ENCODE measurements around the gene TNFSF10. TPM values are rescaled to one million over a fixed set of nuclear protein-coding genes. Genes with fewer than 3 reads are reported as not detected.

Gene TNFSF10
- polyA plus RNA-seq, 1 donor from 2014 or later = 33.5 TPM

DNA sequence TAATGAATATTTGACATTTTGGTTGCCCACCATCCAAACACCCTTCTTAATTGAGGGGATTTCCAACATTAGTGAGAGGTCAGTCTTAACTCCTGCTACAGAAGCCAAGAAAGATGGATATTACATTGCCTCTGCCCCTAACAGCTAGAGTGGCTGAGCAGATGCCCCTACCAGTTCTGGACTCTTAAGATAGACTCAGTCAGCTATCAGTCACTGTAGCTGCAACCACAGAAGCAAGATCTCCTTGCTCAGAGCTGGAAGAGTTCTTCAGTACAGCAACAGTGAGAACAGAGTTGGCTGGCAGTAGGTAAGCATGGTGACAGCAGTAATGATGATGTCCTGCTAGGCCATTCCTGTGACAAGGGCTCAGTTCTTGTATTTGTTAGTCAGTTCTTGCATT, 29.4 kb upstream of the TNFSF10 start:
- Mint-ChIP-seq H3K27me3 (no peaks in the 10 kb centered on the region), H3K27ac (no peak overlapping the region), H3K9me3 (no peaks in the 10 kb centered on the region), H3K4me1 (no peaks in the 10 kb centered on the region), H3K36me3 (no peaks in the 10 kb centered on the region), H3K4me3 (no peak overlapping the region)

DNA sequence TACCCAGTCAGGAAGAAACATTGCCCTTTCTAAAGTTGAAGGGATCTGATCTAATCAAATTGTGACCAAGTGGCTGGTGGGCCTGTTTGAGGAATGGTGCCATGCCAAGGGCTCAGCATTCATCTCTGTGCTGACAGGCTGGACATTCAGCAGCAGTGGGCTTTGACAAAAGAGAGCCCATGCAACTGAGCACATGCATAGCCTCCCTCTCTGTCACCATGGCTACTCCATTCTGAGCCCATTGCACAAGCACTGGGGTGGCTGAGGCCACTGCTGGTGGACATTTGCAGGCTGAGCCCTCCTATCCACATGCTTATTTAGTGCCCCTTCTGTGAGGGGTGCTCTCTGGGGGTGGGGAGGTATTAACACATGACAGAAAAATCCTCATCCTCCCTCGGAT, 28.6 kb upstream of the TNFSF10 start:
- Mint-ChIP-seq H3K4me1 (peaks cover 3 to 4% (median 3%) of the 10 kb centered on the region in 3 donors), H3K4me3 (no peak overlapping the region), H3K36me3 (no peaks in the 10 kb centered on the region), H3K27ac (peak overlapping the region in 1 of 3 donors; percentile 7), H3K9me3 (no peaks in the 10 kb centered on the region), H3K27me3 (no peaks in the 10 kb centered on the region)

DNA sequence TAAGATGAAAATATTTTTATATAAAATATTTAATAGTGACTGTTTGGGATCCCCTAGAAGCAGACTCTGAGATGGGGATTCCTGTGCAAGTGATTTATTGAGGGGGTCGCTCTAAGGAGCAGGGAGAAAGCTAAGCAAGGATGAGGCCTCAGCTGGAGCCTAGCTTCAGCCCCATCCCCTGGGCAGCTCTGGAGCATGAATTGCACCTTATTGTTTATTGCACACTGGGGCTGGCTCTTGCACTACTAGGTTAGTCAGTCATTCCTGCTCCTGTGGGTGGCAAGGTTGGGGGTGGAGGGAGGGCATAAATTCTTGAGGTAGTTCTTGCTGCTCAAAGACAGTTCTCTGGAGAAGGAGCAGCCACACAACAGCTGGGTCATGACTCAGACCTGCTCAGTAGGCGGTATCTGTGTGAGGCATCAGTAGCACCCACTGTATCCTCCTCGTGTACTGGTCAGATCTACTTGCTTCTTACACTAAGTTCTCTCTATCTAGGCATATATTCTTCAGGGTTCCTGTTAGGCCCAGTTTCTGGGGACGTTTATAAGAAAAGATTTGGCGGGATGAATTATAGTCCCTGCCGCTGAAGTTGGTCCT, 27.2 kb upstream of the TNFSF10 start:
- H3K9me3 Mint-ChIP-seq = no peaks in the 10 kb centered on the region
- no peaks in the 10 kb centered on the region for H3K27me3 Mint-ChIP-seq
- peaks cover under 1% of the 10 kb centered on the region for H3K36me3 Mint-ChIP-seq
- no peak overlapping the region for H3K4me3 Mint-ChIP-seq
- H3K27ac Mint-ChIP-seq = no peak overlapping the region
- peaks cover 9 to 11% (median 9%) of the 10 kb centered on the region in 3 donors for H3K4me1 Mint-ChIP-seq

DNA sequence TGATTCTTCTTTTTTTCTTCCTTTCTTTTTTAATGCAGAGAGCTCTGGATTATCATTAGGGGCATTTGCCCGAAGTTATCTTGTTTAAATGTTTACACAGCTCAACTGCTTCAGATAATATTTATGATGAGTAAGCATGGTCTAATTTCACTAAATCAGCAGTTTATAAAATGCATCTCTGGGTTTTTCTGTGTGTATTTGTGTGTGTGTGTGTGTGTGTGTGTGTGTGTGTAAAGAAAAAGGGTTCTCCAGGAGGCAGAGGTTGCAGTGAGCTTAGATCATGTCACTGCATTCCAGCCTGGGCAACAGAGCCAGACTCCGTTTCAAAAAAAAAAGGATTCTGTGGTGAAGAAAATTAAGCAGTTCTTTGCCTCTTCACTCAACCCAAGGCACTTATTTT, 25.9 kb upstream of the TNFSF10 start:
- Mint-ChIP-seq H3K36me3 (peaks cover 1% of the 10 kb centered on the region), H3K4me1 (peaks cover 9 to 14% (median 12%) of the 10 kb centered on the region in 3 donors), H3K27ac (no peak overlapping the region), H3K27me3 (no peaks in the 10 kb centered on the region), H3K4me3 (no peak overlapping the region), H3K9me3 (no peaks in the 10 kb centered on the region)

DNA sequence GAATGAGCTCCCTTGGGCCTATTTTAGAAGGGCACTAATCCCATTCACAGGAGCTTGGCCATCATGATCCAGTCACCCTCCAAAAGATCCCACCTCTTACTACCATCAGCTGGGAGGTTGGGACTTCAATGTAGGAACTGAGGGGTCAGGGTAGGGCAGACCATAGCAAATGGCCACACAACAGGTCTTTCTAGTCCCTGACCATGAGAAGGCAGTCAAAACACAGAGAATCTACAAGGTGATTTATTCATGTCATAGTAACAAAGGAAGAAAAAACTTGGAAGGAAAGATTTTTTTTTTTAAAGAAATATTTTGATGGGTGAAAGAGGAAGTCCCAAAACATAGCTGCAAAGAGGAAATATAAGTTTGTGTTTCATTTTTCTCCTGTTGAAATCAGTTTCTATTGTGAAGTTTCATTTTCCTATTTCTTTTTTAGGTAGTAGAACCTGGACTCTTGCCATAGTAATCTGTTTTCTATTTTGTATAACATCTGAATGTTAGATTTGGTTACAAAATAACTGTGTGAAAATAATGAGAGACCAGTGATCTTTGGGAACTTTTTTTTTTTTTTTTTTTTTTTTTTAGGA, 23.5 kb upstream of the TNFSF10 start:
- Mint-ChIP-seq H3K4me3 (peak overlapping the region in 2 of 4 donors; percentile 82 to 89), H3K9me3 (no peaks in the 10 kb centered on the region), H3K4me1 (peaks cover 9 to 15% (median 15%) of the 10 kb centered on the region in 3 donors), H3K36me3 (peaks cover 1% of the 10 kb centered on the region), H3K27me3 (no peaks in the 10 kb centered on the region), H3K27ac (peak overlapping the region in 2 of 3 donors; percentile 39 to 91)

DNA sequence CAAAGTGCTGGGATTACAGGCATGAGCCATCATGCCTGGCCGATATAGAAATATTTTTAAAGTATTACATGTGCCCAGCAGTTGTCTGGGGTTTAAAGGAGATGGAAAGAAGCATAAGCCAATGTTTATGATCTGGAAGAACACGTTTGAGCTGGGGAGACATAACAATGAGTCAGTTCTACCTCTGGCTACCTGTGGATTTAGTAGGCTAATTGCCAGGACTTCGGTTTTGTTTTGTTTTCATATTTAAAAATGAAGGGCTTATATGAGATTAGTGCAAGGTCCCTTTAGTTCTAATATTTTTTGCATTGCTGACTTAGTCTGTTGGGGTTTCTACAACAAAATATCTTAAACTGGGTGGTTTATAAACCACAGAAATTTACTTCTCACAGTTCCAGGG, 22.9 kb upstream of the TNFSF10 start:
- Mint-ChIP-seq H3K27me3 (no peaks in the 10 kb centered on the region), H3K4me1 (peaks cover 9 to 15% (median 15%) of the 10 kb centered on the region in 3 donors), H3K9me3 (no peaks in the 10 kb centered on the region), H3K4me3 (no peak overlapping the region), H3K36me3 (peaks cover 1% of the 10 kb centered on the region), H3K27ac (no peak overlapping the region)

DNA sequence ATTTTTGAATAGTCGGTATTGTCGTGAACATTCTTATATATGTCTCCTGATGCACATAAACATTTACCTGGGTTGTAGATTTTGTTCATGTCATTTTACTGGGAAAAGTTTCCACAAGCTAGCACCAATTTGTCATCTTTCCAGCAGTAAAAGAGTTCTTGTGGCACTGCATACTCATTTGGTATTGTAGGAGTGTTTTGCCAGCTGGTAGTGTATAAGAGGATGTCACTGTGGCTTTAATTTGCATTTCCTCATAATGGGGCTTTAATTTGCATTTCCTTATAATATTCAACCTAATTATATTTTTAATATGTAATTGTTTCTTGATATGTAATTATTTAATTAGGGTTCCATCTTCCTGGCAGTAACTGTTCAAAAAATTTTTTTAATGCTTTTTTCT, 21.2 kb upstream of the TNFSF10 start:
- peaks cover 1% of the 10 kb centered on the region for H3K36me3 Mint-ChIP-seq
- H3K4me1 Mint-ChIP-seq = peaks cover 9 to 15% (median 15%) of the 10 kb centered on the region in 3 donors
- H3K9me3 Mint-ChIP-seq = no peaks in the 10 kb centered on the region
- H3K27me3 Mint-ChIP-seq = no peaks in the 10 kb centered on the region
- no peak overlapping the region for H3K4me3 Mint-ChIP-seq
- H3K27ac Mint-ChIP-seq = no peak overlapping the region

DNA sequence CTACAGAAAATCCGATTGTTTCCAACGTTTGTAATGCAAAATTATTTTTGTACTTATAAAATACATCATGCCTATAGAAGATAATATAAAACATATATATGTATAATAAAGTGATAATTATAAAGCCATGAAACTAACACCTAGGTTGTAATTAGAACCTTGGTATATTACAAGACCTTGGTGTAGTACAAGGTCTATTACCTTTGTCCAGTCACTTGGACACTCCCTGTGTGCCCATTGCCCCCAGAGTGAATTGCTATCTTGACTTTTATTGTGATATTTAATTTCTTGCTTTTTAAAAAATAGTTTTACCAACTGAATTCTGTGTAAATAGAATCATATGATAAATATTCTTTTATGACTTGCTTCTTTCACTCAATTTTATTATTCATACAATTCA, 20.7 kb upstream of the TNFSF10 start:
- no peaks in the 10 kb centered on the region for H3K27me3 Mint-ChIP-seq
- H3K9me3 Mint-ChIP-seq = no peaks in the 10 kb centered on the region
- peaks cover 1% of the 10 kb centered on the region for H3K36me3 Mint-ChIP-seq
- no peak overlapping the region for H3K4me3 Mint-ChIP-seq
- H3K4me1 Mint-ChIP-seq = peaks cover 9 to 15% (median 15%) of the 10 kb centered on the region in 3 donors
- no peak overlapping the region for H3K27ac Mint-ChIP-seq

DNA sequence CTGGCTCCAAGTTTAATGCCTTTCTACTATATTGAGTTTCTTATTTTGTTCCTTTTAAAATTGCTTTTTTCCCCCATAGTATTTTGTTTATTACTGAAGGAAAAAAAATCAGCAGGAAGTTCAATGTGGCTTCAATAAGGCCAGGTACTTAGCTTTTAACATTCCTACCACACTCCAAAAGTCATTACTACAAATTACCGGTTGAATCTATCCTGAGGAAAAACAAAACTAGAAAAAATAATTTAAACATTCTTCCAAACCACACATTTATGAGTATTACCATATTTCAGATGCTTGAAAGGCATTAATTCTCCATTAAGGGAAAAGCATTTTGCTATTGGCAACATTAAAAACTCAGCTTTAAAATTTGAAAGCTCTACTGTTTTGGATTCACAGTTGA, 20.2 kb upstream of the TNFSF10 start:
- Mint-ChIP-seq H3K9me3 (no peaks in the 10 kb centered on the region), H3K27me3 (no peaks in the 10 kb centered on the region), H3K27ac (no peak overlapping the region), H3K4me3 (no peak overlapping the region), H3K4me1 (peaks cover 9 to 15% (median 15%) of the 10 kb centered on the region in 3 donors), H3K36me3 (peaks cover 1% of the 10 kb centered on the region)

DNA sequence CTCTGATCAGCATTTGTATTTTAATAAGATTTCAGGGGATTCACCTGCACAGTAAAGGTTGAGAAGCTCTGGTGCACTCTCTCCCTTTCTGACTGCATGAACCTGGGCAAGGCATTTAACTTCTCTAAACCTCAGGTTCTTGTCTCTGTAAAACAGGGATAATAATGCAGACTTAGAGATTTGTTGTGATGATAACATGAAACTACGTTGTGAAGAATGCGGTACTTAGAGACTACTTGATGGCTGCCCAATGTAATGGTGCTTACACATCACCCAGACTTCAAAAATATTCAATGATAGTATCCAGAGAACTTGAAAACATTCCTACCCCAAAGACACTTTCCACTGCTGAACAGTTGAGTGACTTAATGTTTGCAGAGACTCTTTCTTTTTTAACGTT, 19.8 kb upstream of the TNFSF10 start:
- Mint-ChIP-seq H3K4me3 (no peak overlapping the region), H3K4me1 (peaks cover 9 to 15% (median 15%) of the 10 kb centered on the region in 3 donors), H3K9me3 (no peaks in the 10 kb centered on the region)

DNA sequence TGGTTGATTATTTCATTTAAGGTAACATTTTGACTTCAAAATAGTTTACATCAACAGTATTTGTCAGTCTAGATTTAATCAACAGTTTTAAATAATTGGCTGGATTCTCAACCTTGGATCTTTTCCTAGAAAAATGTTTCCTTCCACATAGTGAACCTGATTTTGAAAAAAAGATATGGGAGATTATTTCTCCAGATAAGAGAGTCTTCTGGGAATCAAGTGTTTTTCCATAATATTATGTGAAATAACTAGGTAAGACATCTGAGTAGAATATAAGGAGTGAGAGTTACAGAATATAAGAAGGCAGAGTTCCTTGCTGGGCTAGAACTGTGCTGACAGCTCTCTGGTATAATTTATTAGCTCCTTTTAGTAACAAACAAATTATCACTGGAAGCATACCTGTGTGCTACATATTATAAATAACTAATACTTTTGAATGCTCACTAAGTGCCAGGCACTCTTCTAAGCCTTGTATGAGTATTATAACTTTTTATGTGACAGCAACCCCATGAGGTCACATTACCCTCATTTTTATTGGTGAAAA, 18.8 kb upstream of the TNFSF10 start:
- peaks cover 1% of the 10 kb centered on the region for H3K36me3 Mint-ChIP-seq
- peaks cover 7 to 20% (median 13%) of the 10 kb centered on the region in 3 donors for H3K4me1 Mint-ChIP-seq
- H3K4me3 Mint-ChIP-seq = no peak overlapping the region
- no peaks in the 10 kb centered on the region for H3K9me3 Mint-ChIP-seq
- H3K27ac Mint-ChIP-seq = no peak overlapping the region
- H3K27me3 Mint-ChIP-seq = no peaks in the 10 kb centered on the region

More for the DNA sequence above, 19.8 kb upstream of the TNFSF10 start:
- Mint-ChIP-seq H3K27ac (no peak overlapping the region), H3K36me3 (peaks cover 1% of the 10 kb centered on the region), H3K27me3 (no peaks in the 10 kb centered on the region)

DNA sequence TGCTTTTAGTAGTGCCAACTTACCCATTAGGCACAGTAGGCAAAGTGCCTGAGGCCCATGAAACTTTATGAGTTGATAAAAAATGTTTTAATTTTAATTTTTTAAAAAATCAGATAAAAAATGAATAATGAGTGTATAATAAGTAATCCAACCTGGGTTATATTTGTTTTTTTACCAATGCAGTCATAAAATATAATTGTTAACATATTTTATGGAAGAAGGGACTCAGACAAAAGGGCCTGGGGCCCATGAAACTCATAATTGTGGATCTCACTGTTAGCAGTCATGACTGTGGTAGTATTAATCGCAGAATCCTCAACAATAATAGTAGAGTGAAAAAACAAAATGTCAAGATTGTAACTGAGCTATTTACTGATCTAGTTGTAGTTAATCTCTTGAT, 16.8 kb upstream of the TNFSF10 start:
- Mint-ChIP-seq H3K27ac (no peak overlapping the region), H3K4me3 (no peak overlapping the region), H3K27me3 (no peaks in the 10 kb centered on the region), H3K9me3 (no peaks in the 10 kb centered on the region), H3K36me3 (peaks cover 1% of the 10 kb centered on the region), H3K4me1 (peaks cover 10 to 21% (median 14%) of the 10 kb centered on the region in 3 donors)

DNA sequence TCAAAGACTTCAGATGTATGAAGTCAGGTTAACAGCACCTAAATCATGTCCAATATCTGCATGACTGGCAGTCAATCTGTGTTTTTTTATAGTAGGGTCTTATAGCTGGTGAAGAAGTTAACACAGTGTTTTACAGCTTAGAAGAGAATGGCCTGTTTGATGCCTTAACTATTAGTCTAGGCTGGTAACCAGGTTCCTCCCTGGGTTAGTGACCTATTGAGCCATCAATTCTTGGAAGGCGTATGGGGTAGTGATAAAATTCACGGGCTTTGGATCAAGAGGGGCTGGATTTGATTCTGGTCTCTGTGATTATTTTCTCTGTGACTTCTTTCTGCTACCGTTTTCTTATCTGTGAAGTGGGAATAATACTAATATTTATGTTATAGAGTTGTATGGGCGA, 16.0 kb upstream of the TNFSF10 start:
- H3K4me1 Mint-ChIP-seq = peaks cover 10 to 19% (median 12%) of the 10 kb centered on the region in 3 donors
- H3K27ac Mint-ChIP-seq = no peak overlapping the region
- no peaks in the 10 kb centered on the region for H3K27me3 Mint-ChIP-seq
- H3K9me3 Mint-ChIP-seq = no peaks in the 10 kb centered on the region
- H3K36me3 Mint-ChIP-seq = peaks cover 1% of the 10 kb centered on the region
- no peak overlapping the region for H3K4me3 Mint-ChIP-seq

DNA sequence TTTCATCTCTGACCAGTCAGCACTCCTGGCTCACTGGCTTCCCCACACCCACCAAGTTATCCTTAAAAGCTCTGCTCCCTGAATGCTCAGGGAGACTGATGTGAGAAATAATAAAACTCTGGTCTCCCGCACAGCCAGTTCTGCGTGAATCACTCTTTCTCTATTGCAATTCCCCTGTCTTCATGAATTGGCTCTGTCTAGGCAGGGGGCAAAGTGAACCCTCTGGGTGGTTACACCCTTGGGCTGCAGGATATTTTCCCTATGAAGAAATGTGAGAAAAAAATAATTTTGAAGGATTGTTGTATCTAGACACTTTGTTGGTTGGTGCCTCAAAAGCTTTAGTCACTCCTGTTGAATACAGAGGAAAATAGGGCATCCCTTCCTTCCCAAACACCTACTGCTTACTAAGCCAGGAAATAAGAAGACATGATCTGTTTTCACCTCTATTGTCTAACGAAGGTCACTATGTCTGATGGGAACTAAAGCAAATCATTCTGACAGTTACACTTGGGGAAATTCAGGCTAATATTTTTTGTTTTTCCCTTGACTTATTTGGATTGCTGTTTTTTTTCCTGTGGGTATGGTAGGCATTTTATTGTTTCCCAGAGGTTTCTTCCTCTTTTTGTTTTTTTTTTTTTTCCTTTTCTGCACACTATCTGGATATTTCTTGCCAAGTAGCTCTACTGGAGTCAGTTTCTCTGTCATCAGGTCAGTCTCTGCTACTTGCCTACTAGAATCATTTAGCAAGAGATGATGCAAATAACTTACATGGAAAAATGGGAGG, 15.3 kb upstream of the TNFSF10 start:
- H3K27ac Mint-ChIP-seq = no peak overlapping the region
- peaks cover 1% of the 10 kb centered on the region for H3K36me3 Mint-ChIP-seq
- no peaks in the 10 kb centered on the region for H3K27me3 Mint-ChIP-seq
- no peaks in the 10 kb centered on the region for H3K9me3 Mint-ChIP-seq
- H3K4me1 Mint-ChIP-seq = peaks cover 10 to 16% (median 10%) of the 10 kb centered on the region in 3 donors
- no peak overlapping the region for H3K4me3 Mint-ChIP-seq

DNA sequence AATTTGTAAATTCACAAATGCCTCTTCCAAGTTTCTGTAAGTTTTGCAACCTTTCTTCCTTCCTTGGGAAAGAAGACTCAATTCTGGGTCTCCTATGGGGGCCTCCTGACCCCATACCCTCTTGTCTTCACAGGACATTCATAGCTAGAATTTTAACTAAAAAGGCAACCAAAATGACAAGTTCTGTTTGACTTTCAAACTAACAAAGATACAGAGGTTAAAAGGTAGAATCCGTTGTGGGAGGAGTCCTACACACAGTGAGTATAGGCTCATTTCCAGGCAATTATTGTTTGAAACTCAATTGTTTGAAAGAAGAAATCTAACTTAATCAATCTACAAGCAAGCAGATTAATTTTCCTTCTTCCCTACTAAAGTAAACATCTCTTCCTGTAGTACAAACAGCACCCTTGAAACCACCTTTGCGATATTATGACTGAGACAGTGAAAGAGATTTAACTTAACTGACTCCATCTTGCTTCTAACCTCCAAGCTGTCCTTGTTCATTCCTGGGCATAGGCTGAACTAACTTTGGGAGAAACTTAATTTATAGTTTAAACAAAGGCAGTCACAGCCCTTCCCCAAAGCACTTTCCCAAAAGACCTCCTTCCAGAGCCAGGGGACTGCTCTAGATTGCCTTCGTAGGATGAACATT, 14.4 kb upstream of the TNFSF10 start:
- no peaks in the 10 kb centered on the region for H3K9me3 Mint-ChIP-seq
- H3K27ac Mint-ChIP-seq = no peak overlapping the region
- peaks cover 1% of the 10 kb centered on the region for H3K36me3 Mint-ChIP-seq
- H3K4me3 Mint-ChIP-seq = no peak overlapping the region
- H3K4me1 Mint-ChIP-seq = peaks cover 10 to 16% (median 10%) of the 10 kb centered on the region in 3 donors
- no peaks in the 10 kb centered on the region for H3K27me3 Mint-ChIP-seq
